K562 treated with DMSO at 1 percent for 48 hours (cell line): ENCODE measurements around the gene FKBP7. TPM values are rescaled to one million over a fixed set of nuclear protein-coding genes. Genes with fewer than 3 reads are reported as not detected.

ENCODE experiments used
- total RNA-seq: library from RNA; unstranded; fragments of 300-600 nt; gene quantifications from 2 replicates; pipeline ENCODE4 v1.2.3, GENCODE V29; 2022; ENCODE audit warnings: low replicate concordance; ENCODE audit errors: extremely low read depth

Gene FKBP7
- total RNA-seq = not detected in 2 replicates

GRCh38 chr2:178478439-178479274, at the start of gene FKBP7:
Gene FKBP7 (minus strand): TSS chr2:178478600. CDS start chr2:178478499, 101 bp downstream.

GRCh38 chr2:178480227-178481181, 2.1 kb upstream of the FKBP7 start, which contains the start of gene PLEKHA3:
Gene PLEKHA3 (plus strand): TSS chr2:178480457. CDS start chr2:178480870, 413 bp downstream.

GRCh38 chr2:178450774-178451525, 27.4 kb downstream of the FKBP7 start, which contains the start of the genes PJVK and PRKRA:
Gene PJVK (plus strand): TSS chr2:178451378. CDS start chr2:178453410, 2,032 bp downstream.
Gene PRKRA (minus strand): TSS chr2:178451175. CDS start chr2:178451030, 145 bp downstream.

Other genes starting within 250 kb of the FKBP7 start
- not detected in 2 replicates for gene PRKRA, start 27.4 kb downstream of the FKBP7 start, total RNA-seq
- not detected in 2 replicates for gene PJVK, start 27.2 kb downstream of the FKBP7 start, total RNA-seq
- gene PLEKHA3, start 1.9 kb upstream of the FKBP7 start, total RNA-seq = not detected in 2 replicates